GM21390 (cell line): ENCODE measurements around the gene LGI1.
A peak's percentile ranks its signal among the peaks of the same experiment; 100 is the strongest.

Experiments used
- ATAC-seq: cut with Tn5 transposase; IDR thresholded peaks from one replicate; pipeline ENCODE4 v1.9.1; 2021; ENCODE audit not compliant: unreplicated experiment

LGI1 gene

GRCh38 chr10:93754761-93755160 lies 3.0 kb upstream of the LGI1 start:
- no peak for ATAC-seq

GRCh38 chr10:93755443-93756116 lies 2.2 kb upstream of the LGI1 start:
- no peak for ATAC-seq

- ATAC-seq, result no peak
These were observed 1.6 kb upstream of the LGI1 start for GRCh38 chr10:93756118-93756517.

- ATAC-seq, result no peak
These were observed 600 bp upstream of the LGI1 start for GRCh38 chr10:93757136-93757535.

- ATAC-seq, result no peak
These were observed 761 bp downstream of the LGI1 start for GRCh38 chr10:93758508-93758885.

- ATAC-seq, result no peak
These were observed 1.2 kb downstream of the LGI1 start for GRCh38 chr10:93758891-93759410.

- ATAC-seq, result no peak
These were observed 2.8 kb downstream of the LGI1 start for GRCh38 chr10:93760490-93760889.

- ATAC-seq, result peak; percentile 80
These were observed 5.2 kb downstream of the LGI1 start for GRCh38 chr10:93762979-93763391.

- ATAC-seq, result no peak
These were observed 9.2 kb downstream of the LGI1 start for GRCh38 chr10:93766918-93767317.

- ATAC-seq, result no peak
These were observed 10.1 kb downstream of the LGI1 start for GRCh38 chr10:93767724-93768399.

- no peak for ATAC-seq
These were observed 11.2 kb downstream of the LGI1 start for GRCh38 chr10:93768892-93769291.

GRCh38 chr10:93771354-93771753 lies 13.6 kb downstream of the LGI1 start:
- ATAC-seq, result no peak

- no peak for ATAC-seq
These were observed 15.4 kb downstream of the LGI1 start for GRCh38 chr10:93773120-93773519.

GRCh38 chr10:93773705-93774104 lies 16.0 kb downstream of the LGI1 start:
- no peak for ATAC-seq

GRCh38 chr10:93775356-93775755 lies 17.6 kb downstream of the LGI1 start:
- no peak for ATAC-seq

GRCh38 chr10:93777092-93777491 lies 19.4 kb downstream of the LGI1 start:
- no peak for ATAC-seq

- no peak for ATAC-seq
These were observed 26.3 kb downstream of the LGI1 start for GRCh38 chr10:93784059-93784458.

GRCh38 chr10:93788413-93789208 lies 30.9 kb downstream of the LGI1 start:
- ATAC-seq, result no peak

- no peak for ATAC-seq
These were observed 32.7 kb downstream of the LGI1 start for GRCh38 chr10:93790439-93790838.

GRCh38 chr10:93796167-93796566 lies 38.4 kb downstream of the LGI1 start:
- ATAC-seq, result no peak

GRCh38 chr10:93797825-93798224 lies 40.1 kb downstream of the LGI1 start:
- no peak for ATAC-seq
